Spleen (tissue), 7 donors: ENCODE measurements around the gene ACTC1.

Source experiments
- CTCF ChIP-seq, 11 experiments: fragments of 200-600 bp in 7 of 11; fragments of 450-650 bp in 4 of 11; sonication (generic) in 4 of 11; IDR thresholded peaks in 8 of 11; conservative IDR thresholded peaks in 3 of 11; 1 replicate in 7 of 11; 2 replicates in 4 of 11; pipeline versions ENCODE4 v1.4.0 to v1.8.0; 2016 to 2021; ENCODE audit warnings: antibody characterized with exemption in 11 of 11, inconsistent platforms in 4 of 11, mild to moderate bottlenecking in 1 of 11
- POLR2A ChIP-seq, 3 donors: fragments of 450-650 bp; IDR thresholded peaks; one replicate each; pipeline ENCODE4 v1.5.1; 2017; ENCODE audit warnings: antibody characterized with exemption in 3 of 3, mild to moderate bottlenecking in 1 of 3
- POLR2AphosphoS5 ChIP-seq, 3 donors: sonication (generic); formaldehyde crosslinking; IDR thresholded peaks; one replicate each; pipeline ENCODE4 v1.5.1; 2017; ENCODE audit warnings: antibody characterized with exemption in 3 of 3
- donor health status: DM: no; HTN: no; CAD: no; lungs with moderate emphysema.
- donor health status: DM: no; HTN: no; CAD: no.
- donor health status: DM: no; HTN: no; CAD: no.

- TF ChIP-seq CTCF (IDR thresholded peaks at IDR 0.05 in 8 of 11, conservative IDR thresholded peaks at IDR 0.05 in 3 of 11) (no peak), POLR2AphosphoS5 (IDR thresholded peaks at IDR 0.05) (no peak), POLR2A (IDR thresholded peaks at IDR 0.05) (no peak)
Measured at GRCh38 chr15:34813446-34814190, 18.3 kb upstream of the ACTC1 start.
